Measurements from ENCODE around the gene PYGB. TPM values are rescaled to one million over a fixed set of nuclear protein-coding genes. Genes with fewer than 3 reads are reported as not detected.

The PYGB gene
- total RNA-seq, 2 experiments from 2014 or later = 37.2 to 39.8 TPM

DNA sequence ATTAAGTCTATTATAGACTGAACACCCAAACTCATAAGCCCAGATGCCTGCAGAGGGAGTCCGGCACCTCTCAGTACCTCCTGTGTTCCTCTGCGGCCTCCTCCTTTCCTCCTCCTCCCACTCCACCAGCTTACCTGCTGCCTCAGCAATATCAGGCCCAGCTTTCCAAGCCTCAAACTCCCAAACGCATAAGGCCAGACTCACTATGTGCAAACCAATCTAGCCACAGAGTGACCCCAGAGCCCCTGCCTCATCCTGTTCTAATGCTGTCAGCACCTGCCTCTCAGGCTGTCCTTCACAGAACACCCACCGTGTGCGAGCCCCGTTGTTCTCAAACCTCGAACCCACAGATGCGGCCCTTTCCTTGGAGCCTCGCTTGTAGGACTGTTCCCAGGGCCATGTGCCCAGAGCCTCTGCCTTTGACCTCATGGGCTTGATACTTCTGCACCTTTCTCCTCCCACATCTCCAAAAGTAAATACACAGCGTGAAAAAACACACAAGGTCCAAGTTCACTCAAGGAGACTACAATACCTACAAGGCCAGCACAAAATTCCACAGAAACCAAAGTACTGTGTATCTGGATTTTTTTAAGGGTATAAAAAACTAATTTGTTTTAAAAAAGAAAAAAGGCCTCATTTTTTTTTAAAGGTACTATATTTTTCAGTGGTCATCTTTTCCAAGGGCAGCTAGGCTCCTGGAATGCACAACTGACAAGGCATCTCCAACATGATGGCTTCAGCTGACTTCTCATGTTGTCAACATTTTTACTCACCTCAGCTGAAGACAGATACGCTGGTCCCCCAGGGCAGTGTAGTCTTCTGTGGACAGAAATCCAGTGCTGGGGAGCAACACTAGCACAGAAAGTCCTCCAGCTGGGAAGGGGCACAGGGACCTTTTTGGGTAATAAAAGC lies 90.5 kb downstream of the PYGB start:
- POLR2A ChIA-PET = no interaction called here
- CTCF ChIA-PET = interaction anchor here (0.7 to 1.2 kb wide), 2 partner anchors 61 to 269 kb away, joined by 3 to 4 read pairs; no protein-coding TSS in a partner anchor

- POLR2A ChIA-PET = no interaction called here
- CTCF ChIA-PET = interaction anchor here (0.7 to 1.2 kb wide), 2 partner anchors 59 to 268 kb away, joined by 3 to 4 read pairs; no protein-coding TSS in a partner anchor
Observed at GRCh38 chr20:25339608-25340007, 91.7 kb downstream of the PYGB start.

GRCh38 chr20:25340380-25340779 lies 92.5 kb downstream of the PYGB start:
- POLR2A ChIA-PET = no interaction called here
- CTCF ChIA-PET = no interaction called here

DNA sequence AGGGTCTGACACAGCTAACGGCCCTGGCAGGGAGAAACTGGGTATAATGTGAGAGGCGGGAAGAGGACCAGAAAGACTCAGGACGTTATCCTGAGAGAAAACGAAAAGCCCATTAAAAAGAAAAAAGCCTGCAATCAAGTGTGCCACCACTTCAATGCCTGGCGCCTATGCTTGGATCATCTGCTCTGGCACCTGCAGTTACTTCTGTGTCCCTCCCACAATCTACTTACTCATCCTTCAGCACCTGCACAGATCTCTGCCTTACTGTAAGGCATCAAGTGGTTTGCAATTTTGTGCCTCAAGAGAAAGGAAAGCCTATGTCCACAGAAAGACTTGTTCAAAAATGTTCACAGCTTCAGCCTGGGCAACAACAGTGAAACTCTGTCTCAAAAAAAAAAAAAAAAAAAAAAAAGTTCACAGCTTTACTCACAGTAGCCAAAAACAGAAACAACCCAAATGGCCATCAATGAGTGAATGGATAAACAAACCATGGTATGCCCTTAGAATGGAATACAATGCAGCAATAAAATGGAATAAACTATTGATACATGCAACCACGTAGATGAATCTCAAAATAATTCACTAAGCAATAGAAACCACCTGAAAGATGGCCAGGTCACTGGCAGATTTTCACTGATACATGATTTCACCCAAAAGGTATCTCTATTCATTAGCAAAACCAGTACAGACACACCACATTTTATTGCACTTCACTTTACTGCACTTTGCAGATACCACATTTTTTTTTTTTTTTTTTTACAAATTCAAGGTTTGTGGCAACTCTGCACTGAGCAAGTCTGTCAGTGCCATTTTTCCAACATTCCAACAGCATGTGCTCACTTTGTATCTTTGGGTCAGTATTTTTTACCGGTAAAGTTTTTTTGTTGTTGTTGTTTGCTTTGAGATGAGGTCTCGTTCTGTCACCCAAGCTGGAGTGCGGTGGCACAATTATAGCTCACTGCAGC lies 94.1 kb downstream of the PYGB start:
- CTCF ChIA-PET = interaction anchor here (0.6 to 0.7 kb wide), 2 partner anchors 21 to 68 kb away, joined by 3 read pairs; no protein-coding TSS in a partner anchor

DNA sequence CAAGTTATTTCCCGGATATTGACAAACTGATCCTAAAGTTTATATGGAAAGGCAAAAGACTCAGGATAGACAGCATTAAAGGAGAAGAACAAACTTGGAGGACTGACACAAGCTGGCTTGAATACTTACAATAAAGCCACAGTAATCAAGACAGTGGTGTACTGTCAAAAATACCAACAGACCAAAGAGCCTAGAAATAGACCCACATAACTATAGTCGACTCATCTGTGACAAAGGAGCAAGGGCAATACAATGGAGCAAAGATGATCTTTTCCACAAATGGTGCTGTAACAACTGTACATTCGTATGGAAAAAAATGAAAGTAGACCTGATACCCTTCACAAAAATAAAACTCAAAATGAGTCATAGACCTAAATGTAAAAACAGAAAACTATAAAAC lies 96.7 kb downstream of the PYGB start:
- POLR2A ChIA-PET = no interaction called here
- CTCF ChIA-PET = no interaction called here

More for the DNA sequence above, 94.1 kb downstream of the PYGB start:
- POLR2A ChIA-PET = no interaction called here

- CTCF ChIA-PET = no interaction called here
- POLR2A ChIA-PET = no interaction called here
Observed at GRCh38 chr20:25345721-25346120, 97.8 kb downstream of the PYGB start.

DNA sequence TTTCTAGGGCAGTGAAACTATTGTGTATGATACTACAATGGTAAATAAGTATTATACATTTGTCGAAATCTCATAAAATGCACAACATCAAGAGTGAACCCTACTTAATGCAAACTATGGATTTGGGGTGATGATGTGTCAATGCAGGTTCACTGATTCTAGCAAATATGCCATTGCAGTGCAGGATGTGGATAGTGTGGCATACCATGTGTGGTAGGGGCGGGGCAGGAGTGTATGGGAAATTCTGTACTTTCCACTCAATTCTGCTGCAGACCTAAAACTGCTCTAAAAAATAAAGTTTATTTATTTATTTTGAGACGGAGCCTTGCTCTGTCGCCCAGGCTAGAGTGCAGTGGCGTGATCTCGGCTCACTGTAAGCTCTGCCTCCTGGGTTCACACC lies 98.5 kb downstream of the PYGB start:
- ChIA-PET CTCF (no interaction called here), POLR2A (no interaction called here)

Other genes with a start within 250 kb of the PYGB start
- 10 to 100 TPM; 22.9 to 23.9 TPM for gene ACSS1, start 189.9 kb upstream of the PYGB start, total RNA-seq
- not detected for gene VSX1, start 165.9 kb upstream of the PYGB start, total RNA-seq
- 10 to 100 TPM; 45.3 to 49.6 TPM for gene ENTPD6, start 52.4 kb upstream of the PYGB start, total RNA-seq
- 10 to 100 TPM; 24.7 to 24.8 TPM for gene ABHD12, start 142.8 kb downstream of the PYGB start, total RNA-seq
- gene GINS1, start 159.6 kb downstream of the PYGB start, total RNA-seq = 10 to 100 TPM; 32.9 to 35.2 TPM

Measured in activated CD8-positive, alpha-beta memory T cell treated with anti-CD3 and anti-CD28 coated beads for 36 hours (primary cell).